ENCODE data around the gene LHB. TPM values are rescaled to one million over a fixed set of nuclear protein-coding genes. Genes with fewer than 3 reads are reported as not detected.
A peak's percentile ranks its signal among the peaks of the same experiment; 100 is the strongest.
"Not testable (repeated sequence)": the region's sequence is repeated elsewhere in the genome, so short reads cannot be mapped to it uniquely, and the experiment has no call there.

Gene LHB
- total RNA-seq, 1 donor from 2014 or later: not detected

DNA sequence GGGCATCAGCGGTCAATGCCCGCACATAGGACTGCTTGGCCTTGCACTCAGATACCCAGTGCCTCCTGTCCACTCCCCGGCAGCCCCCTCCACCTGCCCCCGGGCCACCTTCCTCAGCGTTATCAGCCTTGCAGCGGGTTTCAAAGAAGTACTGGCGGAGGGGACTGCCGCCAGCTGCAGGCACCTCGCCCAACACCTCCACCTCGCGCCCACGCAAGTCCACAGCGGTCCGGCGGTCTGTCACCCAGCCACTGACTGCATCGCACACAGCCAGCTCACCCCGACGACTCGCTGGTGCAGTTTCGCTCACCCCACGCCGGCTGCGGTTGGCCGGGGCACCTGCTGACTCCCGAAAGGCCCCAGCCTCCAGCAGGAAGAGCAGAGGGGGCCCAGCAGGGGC, 44.6 kb upstream of the LHB start:
- Mint-ChIP-seq H3K36me3 (ENCODE audit: unreplicated experiment) (no peaks in the 10 kb centered on the region), H3K4me3 (ENCODE audit: unreplicated experiment) (no peak overlapping the region), H3K9me3 (ENCODE audit: unreplicated experiment) (no peaks in the 10 kb centered on the region), H3K27me3 (ENCODE audit: unreplicated experiment) (peaks cover 16% of the 10 kb centered on the region), H3K4me1 (ENCODE audit: unreplicated experiment) (peaks cover 18% of the 10 kb centered on the region), H3K27ac (ENCODE audit: unreplicated experiment) (no peak overlapping the region)
- TF ChIP-seq, protein P1, sequence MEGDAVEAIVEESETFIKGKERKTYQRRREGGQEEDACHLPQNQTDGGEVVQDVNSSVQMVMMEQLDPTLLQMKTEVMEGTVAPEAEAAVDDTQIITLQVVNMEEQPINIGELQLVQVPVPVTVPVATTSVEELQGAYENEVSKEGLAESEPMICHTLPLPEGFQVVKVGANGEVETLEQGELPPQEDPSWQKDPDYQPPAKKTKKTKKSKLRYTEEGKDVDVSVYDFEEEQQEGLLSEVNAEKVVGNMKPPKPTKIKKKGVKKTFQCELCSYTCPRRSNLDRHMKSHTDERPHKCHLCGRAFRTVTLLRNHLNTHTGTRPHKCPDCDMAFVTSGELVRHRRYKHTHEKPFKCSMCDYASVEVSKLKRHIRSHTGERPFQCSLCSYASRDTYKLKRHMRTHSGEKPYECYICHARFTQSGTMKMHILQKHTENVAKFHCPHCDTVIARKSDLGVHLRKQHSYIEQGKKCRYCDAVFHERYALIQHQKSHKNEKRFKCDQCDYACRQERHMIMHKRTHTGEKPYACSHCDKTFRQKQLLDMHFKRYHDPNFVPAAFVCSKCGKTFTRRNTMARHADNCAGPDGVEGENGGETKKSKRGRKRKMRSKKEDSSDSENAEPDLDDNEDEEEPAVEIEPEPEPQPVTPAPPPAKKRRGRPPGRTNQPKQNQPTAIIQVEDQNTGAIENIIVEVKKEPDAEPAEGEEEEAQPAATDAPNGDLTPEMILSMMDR (IDR thresholded peaks at IDR 0.05): no peak
- no peak for DNase-seq (ENCODE audit: extremely low spot score, unreplicated experiment)

DNA sequence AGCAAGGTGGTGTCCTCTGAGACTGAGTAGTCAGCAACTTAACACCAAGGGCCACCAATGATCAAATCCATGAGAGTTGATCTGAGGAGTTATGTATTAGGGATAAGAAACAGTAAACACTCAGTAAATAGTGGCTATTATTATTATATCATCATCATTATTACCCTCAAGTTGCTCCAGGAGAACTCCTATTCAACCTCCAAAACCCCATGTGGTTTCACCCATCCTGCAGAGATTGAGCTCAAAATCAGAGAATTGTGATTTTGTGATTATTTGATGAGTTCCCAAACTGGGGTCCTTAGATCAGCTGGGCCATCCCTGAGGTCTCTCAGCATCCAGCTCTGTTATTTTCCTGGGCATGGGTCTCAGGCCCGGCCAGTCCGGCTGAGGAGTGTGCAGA, 44.1 kb upstream of the LHB start:
- no peak for DNase-seq (ENCODE audit: extremely low spot score, unreplicated experiment)
- Mint-ChIP-seq H3K36me3 (ENCODE audit: unreplicated experiment) (no peaks in the 10 kb centered on the region), H3K27ac (ENCODE audit: unreplicated experiment) (no peak overlapping the region), H3K9me3 (ENCODE audit: unreplicated experiment) (no peaks in the 10 kb centered on the region), H3K27me3 (ENCODE audit: unreplicated experiment) (peaks cover 12% of the 10 kb centered on the region), H3K4me1 (ENCODE audit: unreplicated experiment) (peaks cover 20% of the 10 kb centered on the region), H3K4me3 (ENCODE audit: unreplicated experiment) (no peak overlapping the region)
- TF ChIP-seq, protein P1 (IDR thresholded peaks at IDR 0.05): no peak

DNA sequence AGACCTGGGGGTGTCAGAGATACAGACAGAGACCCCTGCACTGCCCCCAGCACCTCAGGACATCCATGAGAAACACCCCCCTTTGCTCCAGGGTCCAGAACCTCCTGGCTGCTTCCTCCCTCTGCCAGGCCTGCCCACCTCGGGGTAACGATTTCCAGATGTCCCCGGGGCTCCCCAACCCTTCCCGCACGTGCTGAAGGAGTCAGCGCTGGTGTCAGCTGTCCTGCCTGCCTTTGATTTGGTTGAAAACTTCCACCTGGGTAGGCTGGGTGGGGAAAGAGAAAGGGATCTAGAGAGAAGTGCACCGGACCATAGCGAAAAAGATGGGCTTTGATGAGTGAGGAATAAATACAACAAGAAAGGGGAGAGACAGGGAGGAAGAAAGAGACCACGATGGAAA, 42.2 kb upstream of the LHB start:
- TF ChIP-seq, protein P1 (IDR thresholded peaks at IDR 0.05): no peak
- H3K4me1 Mint-ChIP-seq (ENCODE audit: unreplicated experiment): peaks cover 15% of the 10 kb centered on the region
- H3K36me3 Mint-ChIP-seq (ENCODE audit: unreplicated experiment): no peaks in the 10 kb centered on the region
- no peaks in the 10 kb centered on the region for H3K9me3 Mint-ChIP-seq (ENCODE audit: unreplicated experiment)
- no peak overlapping the region for H3K4me3 Mint-ChIP-seq (ENCODE audit: unreplicated experiment)
- peaks cover 6% of the 10 kb centered on the region for H3K27me3 Mint-ChIP-seq (ENCODE audit: unreplicated experiment)
- no peak overlapping the region for H3K27ac Mint-ChIP-seq (ENCODE audit: unreplicated experiment)
- no peak for DNase-seq (ENCODE audit: extremely low spot score, unreplicated experiment)

DNA sequence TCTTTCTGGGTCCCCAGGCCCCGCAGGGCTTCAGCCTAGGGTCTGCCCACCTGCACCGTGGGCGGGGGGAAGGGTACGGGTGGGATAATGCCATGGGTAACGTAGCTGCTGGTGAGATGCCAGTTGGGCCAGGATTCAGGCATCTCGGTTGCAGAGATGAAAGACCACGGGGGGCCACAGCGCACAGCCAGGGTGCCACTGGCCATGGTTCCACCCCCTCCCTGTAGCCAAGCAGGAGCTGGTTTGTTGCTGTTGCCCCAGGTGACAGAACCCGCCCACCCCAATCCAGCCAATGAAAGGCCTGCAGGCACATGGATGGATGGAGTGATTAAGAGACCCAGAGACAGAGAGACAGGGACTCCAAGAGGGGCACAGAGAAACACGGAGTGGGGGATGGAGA, 41.7 kb upstream of the LHB start:
- Mint-ChIP-seq H3K27ac (ENCODE audit: unreplicated experiment) (no peak overlapping the region), H3K4me1 (ENCODE audit: unreplicated experiment) (peaks cover 15% of the 10 kb centered on the region), H3K36me3 (ENCODE audit: unreplicated experiment) (no peaks in the 10 kb centered on the region), H3K9me3 (ENCODE audit: unreplicated experiment) (no peaks in the 10 kb centered on the region), H3K4me3 (ENCODE audit: unreplicated experiment) (no peak overlapping the region), H3K27me3 (ENCODE audit: unreplicated experiment) (peaks cover 6% of the 10 kb centered on the region)
- DNase-seq (ENCODE audit: extremely low spot score, unreplicated experiment): no peak
- TF ChIP-seq, protein P1 (IDR thresholded peaks at IDR 0.05): no peak

DNA sequence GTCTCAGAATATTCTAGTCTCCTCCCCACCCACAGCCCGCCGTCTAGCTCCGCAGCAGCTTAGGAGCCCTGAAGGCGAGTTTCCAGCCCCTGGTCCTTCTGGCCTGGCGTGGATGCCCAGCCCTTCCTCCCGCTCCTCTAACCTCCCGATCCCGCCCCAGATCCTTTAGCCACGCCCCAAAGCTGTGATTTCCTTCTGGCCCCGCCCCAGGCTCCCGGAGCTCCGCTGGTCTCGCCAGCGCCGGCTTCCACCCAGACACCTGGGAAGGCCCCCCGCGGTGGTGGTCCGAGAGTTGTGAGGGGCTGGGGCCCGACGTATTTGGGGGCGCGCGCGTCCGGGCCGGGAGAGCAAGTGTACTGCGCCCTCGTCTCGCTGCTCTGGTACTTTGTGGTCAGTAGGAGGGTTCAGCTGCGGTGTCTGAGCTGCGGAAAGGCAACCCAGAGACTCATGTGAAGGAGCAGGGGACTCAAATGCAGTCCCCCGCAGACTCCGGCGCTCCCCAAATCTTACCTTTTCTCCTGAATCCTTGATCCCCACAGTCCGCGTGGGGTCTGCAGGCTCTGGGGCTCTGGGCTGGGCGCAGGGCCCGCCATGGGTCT, 40.8 kb upstream of the LHB start, which contains the start of gene CGB7:
Gene CGB7 (minus strand): TSS at position 114 of the 599 bp plus-strand sequence. CDS start 2,374 bp downstream, outside the sequence.
- no peak for DNase-seq (ENCODE audit: extremely low spot score, unreplicated experiment)
- H3K27ac Mint-ChIP-seq (ENCODE audit: unreplicated experiment): no peak within 1 kb of the TSS
- H3K4me3 Mint-ChIP-seq (ENCODE audit: unreplicated experiment): peak within 1 kb of the TSS; percentile 74
- peaks cover 6% of the 10 kb centered on the region for H3K27me3 Mint-ChIP-seq (ENCODE audit: unreplicated experiment)
- peaks cover 15% of the 10 kb centered on the region for H3K4me1 Mint-ChIP-seq (ENCODE audit: unreplicated experiment)
- H3K36me3 Mint-ChIP-seq (ENCODE audit: unreplicated experiment): no peaks in the 10 kb centered on the region
- no peaks in the 10 kb centered on the region for H3K9me3 Mint-ChIP-seq (ENCODE audit: unreplicated experiment)
- TF ChIP-seq, protein P1 (IDR thresholded peaks at IDR 0.05): no peak

DNA sequence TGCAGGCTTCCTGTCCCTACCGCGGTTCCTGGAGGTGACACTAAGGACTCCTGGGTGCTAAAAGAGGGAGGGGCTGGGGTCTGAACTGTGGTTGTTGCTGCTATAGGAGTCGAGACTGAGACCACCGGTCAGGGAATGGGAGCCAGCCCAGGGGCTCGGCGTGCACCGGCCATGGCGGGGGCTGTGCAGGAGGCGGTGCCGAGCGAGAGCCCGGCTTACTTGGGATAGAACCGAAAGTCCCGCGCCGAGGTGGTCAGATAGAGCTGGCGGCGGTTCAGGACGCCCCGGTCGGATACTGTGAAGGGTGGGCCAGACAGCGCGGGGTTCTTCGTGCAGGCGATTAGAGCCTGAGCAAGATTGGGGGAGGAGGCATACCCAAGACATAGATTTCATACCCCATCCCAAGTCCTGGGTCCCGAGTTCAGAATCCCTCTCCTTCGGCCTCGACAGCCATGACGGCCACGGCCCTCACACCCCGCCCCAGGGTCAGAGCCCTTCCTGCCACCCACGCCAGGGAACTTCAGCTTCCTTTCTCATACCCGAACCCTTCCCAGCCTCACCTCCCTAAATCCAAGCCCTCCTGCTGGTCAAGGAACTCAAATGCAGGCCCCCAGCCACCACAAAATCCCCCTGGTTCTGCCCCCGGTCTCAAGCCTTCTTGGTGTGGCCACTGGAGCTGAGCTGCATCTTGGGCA, 40.2 kb upstream of the LHB start:
- Mint-ChIP-seq H3K4me3 (ENCODE audit: unreplicated experiment) (peak overlapping the region; percentile 74), H3K4me1 (ENCODE audit: unreplicated experiment) (peaks cover 15% of the 10 kb centered on the region)
- not testable (repeated sequence) for H3K27me3 Mint-ChIP-seq (ENCODE audit: unreplicated experiment); H3K27ac Mint-ChIP-seq (ENCODE audit: unreplicated experiment); H3K36me3 Mint-ChIP-seq (ENCODE audit: unreplicated experiment); DNase-seq (ENCODE audit: extremely low spot score, unreplicated experiment); H3K9me3 Mint-ChIP-seq (ENCODE audit: unreplicated experiment)
